SK-N-SH (cell line): ENCODE data around the gene SPEG. TPM values are rescaled to one million over a fixed set of nuclear protein-coding genes. Genes with fewer than 3 reads are reported as not detected.

Experiments
- CTCF ChIA-PET: fragments of 300-600, 350-600 bp; formaldehyde crosslinking; extraction: SDS; loops from one replicate; lab custom pipeline; 2021; lab: Yijun Ruan, JAX
- POLR2A ChIA-PET: fragments of 350-600 bp; sonication (Branson Sonifier 250); formaldehyde crosslinking; extraction: SDS; loops from one replicate; lab custom pipeline; 2020; ENCODE audit warnings: antibody characterized with exemption, inconsistent platforms; lab: Yijun Ruan, JAX
- DNase-seq: peaks from one replicate; pipeline ENCODE4 v3.0.0; 2012
- H2AFZ ChIP-seq: fragments of 200-600 bp; sonication (generic); 2 replicates; pipeline ENCODE4 v1.8.1; 2016; ENCODE audit warnings: antibody characterized with exemption, mild to moderate bottlenecking, low read depth
- H3F3A ChIP-seq: fragments of 200-600 bp; sonication (generic); replicated peaks from 2 replicates; pipeline ENCODE3; 2016; ENCODE audit warnings: antibody characterized with exemption, mild to moderate bottlenecking; ENCODE audit not compliant: insufficient read depth
- H3K27ac ChIP-seq, 2 experiments: fragments of 200-500 bp in 1 of 2; fragments of 200-600 bp in 1 of 2; sonication (Bioruptor generic) in 1 of 2; sonication (generic), shearing (Covaris generic) in 1 of 2; 2 replicates each; pipeline versions ENCODE4 v1.5.1 to v1.6.1; 2014 to 2016; ENCODE audit warnings: low read depth in 2 of 2, inconsistent platforms in 1 of 2, low read length in 1 of 2, mild to moderate bottlenecking in 1 of 2, mixed read lengths in 1 of 2
- H3K27me3 ChIP-seq: fragments of 200-600 bp; sonication (generic), shearing (Covaris generic); 2 replicates; pipeline ENCODE4 v1.6.1; 2016; ENCODE audit warnings: mixed run types; ENCODE audit not compliant: insufficient read depth
- H3K36me3 ChIP-seq, 2 experiments: fragments of 200-500 bp in 1 of 2; fragments of 200-600 bp in 1 of 2; sonication (Bioruptor generic) in 1 of 2; sonication (generic) in 1 of 2; replicated peaks in 1 of 2; 2 replicates each; pipeline versions ENCODE3 to v1.5.1; 2014 to 2016; ENCODE audit warnings: low read length in 1 of 2, mild to moderate bottlenecking in 1 of 2; ENCODE audit not compliant: insufficient read depth in 2 of 2, control insufficient read depth in 1 of 2
- H3K4me1 ChIP-seq, 2 experiments: fragments of 200-500 bp in 1 of 2; fragments of 200-600 bp in 1 of 2; sonication (Bioruptor generic) in 1 of 2; sonication (generic), shearing (Covaris generic) in 1 of 2; 2 replicates each; pipeline versions ENCODE4 v1.5.1 to v1.6.1; 2014 to 2016; ENCODE audit warnings: low read depth in 1 of 2, low read length in 1 of 2, mixed run types in 1 of 2; ENCODE audit not compliant: insufficient read depth in 2 of 2, control insufficient read depth in 1 of 2
- H3K4me2 ChIP-seq: fragments of 200-600 bp; sonication (generic), shearing (Covaris generic); 2 replicates; pipeline ENCODE4 v1.6.1; 2017; ENCODE audit warnings: mixed run types
- H3K4me3 ChIP-seq, 2 experiments: fragments of 200-500 bp in 1 of 2; fragments of 200-600 bp in 1 of 2; sonication (Bioruptor generic) in 1 of 2; sonication (generic), shearing (Covaris generic) in 1 of 2; 2 replicates each; pipeline versions ENCODE4 v1.5.1 to v1.8.1; 2014 to 2016; ENCODE audit warnings: low read depth in 2 of 2, inconsistent platforms in 1 of 2, low read length in 1 of 2, mild to moderate bottlenecking in 1 of 2, mixed read lengths in 1 of 2, moderate library complexity in 1 of 2
- H3K79me2 ChIP-seq: fragments of 200-600 bp; sonication (generic); 2 replicates; pipeline ENCODE4 v1.8.1; 2017; ENCODE audit warnings: mild to moderate bottlenecking; ENCODE audit not compliant: insufficient read depth
- H3K9ac ChIP-seq: fragments of 200-600 bp; sonication (generic); 2 replicates; pipeline ENCODE4 v1.6.1; 2017; ENCODE audit warnings: mixed run types
- H3K9me2 ChIP-seq: fragments of 200-600 bp; sonication (generic); 2 replicates; pipeline ENCODE4 v1.6.1; 2017; ENCODE audit warnings: mixed run types
- H3K9me3 ChIP-seq: fragments of 200-600 bp; sonication (generic); 2 replicates; pipeline ENCODE4 v1.6.1; 2017; ENCODE audit warnings: mixed run types, mild to moderate bottlenecking, moderate library complexity
- H4K20me1 ChIP-seq: fragments of 200-600 bp; sonication (generic); 2 replicates; pipeline ENCODE4 v1.6.1; 2017; ENCODE audit warnings: mild to moderate bottlenecking, mixed run types; ENCODE audit not compliant: insufficient read depth
- CHD2 ChIP-seq: fragments of 150-350 bp; IDR thresholded peaks from 2 replicates; pipeline ENCODE4 v1.6.1; 2018; ENCODE audit warnings: low read length; ENCODE audit not compliant: partially characterized antibody
- CTCF ChIP-seq: fragments of 200-600 bp; sonication (generic); IDR thresholded peaks from 2 replicates; pipeline ENCODE4 v1.6.1; 2017; ENCODE audit warnings: antibody characterized with exemption, mild to moderate bottlenecking, moderate library complexity
- FOSL2 ChIP-seq: IDR thresholded peaks from 2 replicates; pipeline ENCODE4 v1.4.0; 2012; ENCODE audit warnings: low read depth, mild to moderate bottlenecking, moderate library complexity, borderline replicate concordance
- FOXM1 ChIP-seq: IDR thresholded peaks from 2 replicates; pipeline ENCODE4 v1.4.0; 2012; ENCODE audit warnings: low read depth, mild to moderate bottlenecking
- NFIC ChIP-seq: IDR thresholded peaks from 2 replicates; pipeline ENCODE4 v1.4.0; 2012; ENCODE audit warnings: borderline replicate concordance
- PBX3 ChIP-seq: IDR thresholded peaks from 2 replicates; pipeline ENCODE4; 2012
- RAD21 ChIP-seq: IDR thresholded peaks from 2 replicates; pipeline ENCODE4 v1.6.1; 2012; ENCODE audit warnings: mild to moderate bottlenecking, low read length
- RFX5 ChIP-seq: IDR thresholded peaks from 2 replicates; pipeline ENCODE4 v1.6.1; 2012; ENCODE audit warnings: mild to moderate bottlenecking, improper control_type of control experiment, low read length
- RXRA ChIP-seq: IDR thresholded peaks from 2 replicates; pipeline ENCODE4 v1.4.0; 2012; ENCODE audit warnings: low read depth, mild to moderate bottlenecking, borderline replicate concordance
- SIN3A ChIP-seq: IDR thresholded peaks from 2 replicates; pipeline ENCODE4 v1.6.1; 2012; ENCODE audit warnings: low read depth, mild to moderate bottlenecking, low read length, moderate library complexity, borderline replicate concordance
- TCF12 ChIP-seq: IDR thresholded peaks from 2 replicates; pipeline ENCODE4 v1.4.0; 2012
- TEAD4 ChIP-seq: IDR thresholded peaks from 2 replicates; pipeline ENCODE4 v1.4.0; 2012; ENCODE audit warnings: mild to moderate bottlenecking, borderline replicate concordance; ENCODE audit not compliant: insufficient read depth
- USF1 ChIP-seq: IDR thresholded peaks from 2 replicates; pipeline ENCODE4 v1.4.0; 2012; ENCODE audit warnings: low read depth, borderline replicate concordance
- YY1 ChIP-seq: IDR thresholded peaks from 2 replicates; pipeline ENCODE4 v1.4.0; 2012; ENCODE audit warnings: low read depth, mild to moderate bottlenecking
- WGBS: methylation state at CpG from one replicate; pipeline ENCODE4 v1.1.6; 2017; ENCODE audit warnings: low lambda C conversion rate; 5-methylcytosine and 5-hydroxymethylcytosine counted together
- polyA plus RNA-seq, 3 experiments: library from polyadenylated mRNA; depleted of rRNA; stranded (reverse); fragments of >200 nt; gene quantifications; 2 replicates each; pipeline ENCODE4 v1.2.3, GENCODE V29; 2012
- TF ChIP-seq, protein P1 (sequence below): fragments of 150-350 bp; IDR thresholded peaks from 2 replicates; pipeline ENCODE4 v1.6.1; 2017; ENCODE audit warnings: antibody characterized with exemption, low read length, low read depth, borderline replicate concordance
- TF ChIP-seq, protein P2 (sequence below): IDR thresholded peaks from 2 replicates; pipeline ENCODE4 v1.6.1; 2012; ENCODE audit warnings: mild to moderate bottlenecking, low read depth, low read length, moderate library complexity
- TF ChIP-seq, protein P3 (sequence below): IDR thresholded peaks from 2 replicates; pipeline ENCODE4 v1.4.0; 2012; ENCODE audit warnings: low read depth

SPEG gene
- polyA plus RNA-seq, 1 of the 3 experiments (the other 2 are of a cell fraction) = 107 TPM

- TF ChIP-seq USF1 (no peak), TEAD4 (no peak), SIN3A (no peak), CHD2 (no peak), RFX5 (no peak), PBX3 (no peak), CTCF (no peak), FOXM1 (no peak), TCF12 (no peak), RAD21 (no peak), NFIC (no peak), FOSL2 (no peak), YY1 (no peak), RXRA (no peak)
- TF ChIP-seq, protein P1, sequence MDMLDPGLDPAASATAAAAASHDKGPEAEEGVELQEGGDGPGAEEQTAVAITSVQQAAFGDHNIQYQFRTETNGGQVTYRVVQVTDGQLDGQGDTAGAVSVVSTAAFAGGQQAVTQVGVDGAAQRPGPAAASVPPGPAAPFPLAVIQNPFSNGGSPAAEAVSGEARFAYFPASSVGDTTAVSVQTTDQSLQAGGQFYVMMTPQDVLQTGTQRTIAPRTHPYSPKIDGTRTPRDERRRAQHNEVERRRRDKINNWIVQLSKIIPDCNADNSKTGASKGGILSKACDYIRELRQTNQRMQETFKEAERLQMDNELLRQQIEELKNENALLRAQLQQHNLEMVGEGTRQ = no peak
- TF ChIP-seq, protein P2, sequence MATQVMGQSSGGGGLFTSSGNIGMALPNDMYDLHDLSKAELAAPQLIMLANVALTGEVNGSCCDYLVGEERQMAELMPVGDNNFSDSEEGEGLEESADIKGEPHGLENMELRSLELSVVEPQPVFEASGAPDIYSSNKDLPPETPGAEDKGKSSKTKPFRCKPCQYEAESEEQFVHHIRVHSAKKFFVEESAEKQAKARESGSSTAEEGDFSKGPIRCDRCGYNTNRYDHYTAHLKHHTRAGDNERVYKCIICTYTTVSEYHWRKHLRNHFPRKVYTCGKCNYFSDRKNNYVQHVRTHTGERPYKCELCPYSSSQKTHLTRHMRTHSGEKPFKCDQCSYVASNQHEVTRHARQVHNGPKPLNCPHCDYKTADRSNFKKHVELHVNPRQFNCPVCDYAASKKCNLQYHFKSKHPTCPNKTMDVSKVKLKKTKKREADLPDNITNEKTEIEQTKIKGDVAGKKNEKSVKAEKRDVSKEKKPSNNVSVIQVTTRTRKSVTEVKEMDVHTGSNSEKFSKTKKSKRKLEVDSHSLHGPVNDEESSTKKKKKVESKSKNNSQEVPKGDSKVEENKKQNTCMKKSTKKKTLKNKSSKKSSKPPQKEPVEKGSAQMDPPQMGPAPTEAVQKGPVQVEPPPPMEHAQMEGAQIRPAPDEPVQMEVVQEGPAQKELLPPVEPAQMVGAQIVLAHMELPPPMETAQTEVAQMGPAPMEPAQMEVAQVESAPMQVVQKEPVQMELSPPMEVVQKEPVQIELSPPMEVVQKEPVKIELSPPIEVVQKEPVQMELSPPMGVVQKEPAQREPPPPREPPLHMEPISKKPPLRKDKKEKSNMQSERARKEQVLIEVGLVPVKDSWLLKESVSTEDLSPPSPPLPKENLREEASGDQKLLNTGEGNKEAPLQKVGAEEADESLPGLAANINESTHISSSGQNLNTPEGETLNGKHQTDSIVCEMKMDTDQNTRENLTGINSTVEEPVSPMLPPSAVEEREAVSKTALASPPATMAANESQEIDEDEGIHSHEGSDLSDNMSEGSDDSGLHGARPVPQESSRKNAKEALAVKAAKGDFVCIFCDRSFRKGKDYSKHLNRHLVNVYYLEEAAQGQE = no peak
- TF ChIP-seq, protein P3, sequence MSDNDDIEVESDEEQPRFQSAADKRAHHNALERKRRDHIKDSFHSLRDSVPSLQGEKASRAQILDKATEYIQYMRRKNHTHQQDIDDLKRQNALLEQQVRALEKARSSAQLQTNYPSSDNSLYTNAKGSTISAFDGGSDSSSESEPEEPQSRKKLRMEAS = no peak
- Histone ChIP-seq H3K9me2 (no peaks in the 10 kb centered on the region), H3K9me3 (0 out of 2 replicates have a peak, but pooled peaks cover 6% of the 10 kb centered on the region), H3K27me3 (no peaks in the 10 kb centered on the region), H3K4me2 (no peak overlapping the region), H3K4me3 (no peak overlapping the region), H3K36me3 (no peaks in the 10 kb centered on the region), H3K4me1 (no peaks in the 10 kb centered on the region; a peak in 1 of 4 replicates), H3K9ac (no peak overlapping the region), H2AFZ (no peak overlapping the region), H3K27ac (no peak overlapping the region), H3F3A (no peaks in the 10 kb centered on the region), H4K20me1 (no peaks in the 10 kb centered on the region), H3K79me2 (no peaks in the 10 kb centered on the region)
- WGBS = 69% methylated on average over 5 of the region's 5 CpGs
- CTCF ChIA-PET = interaction anchor here (0.9 to 7.2 kb wide), 7 partner anchors 13 to 528 kb away, joined by 3 to 46 read pairs (median 4); no protein-coding TSS in a partner anchor
- POLR2A ChIA-PET = no interaction called here
- no peak for DNase-seq
Observed at GRCh38 chr2:219415580-219416234, 18.9 kb upstream of the SPEG start.
